ENCODE measurements around the gene RBFOX2. TPM values are rescaled to one million over a fixed set of nuclear protein-coding genes. Genes with fewer than 3 reads are reported as not detected.

RBFOX2 gene
- total and polyA plus RNA-seq, 2 of the 13 experiments (the other 11 are each of a cell fraction or from before 2014, with no cell fraction given): 37.3 to 40.4 TPM

DNA sequence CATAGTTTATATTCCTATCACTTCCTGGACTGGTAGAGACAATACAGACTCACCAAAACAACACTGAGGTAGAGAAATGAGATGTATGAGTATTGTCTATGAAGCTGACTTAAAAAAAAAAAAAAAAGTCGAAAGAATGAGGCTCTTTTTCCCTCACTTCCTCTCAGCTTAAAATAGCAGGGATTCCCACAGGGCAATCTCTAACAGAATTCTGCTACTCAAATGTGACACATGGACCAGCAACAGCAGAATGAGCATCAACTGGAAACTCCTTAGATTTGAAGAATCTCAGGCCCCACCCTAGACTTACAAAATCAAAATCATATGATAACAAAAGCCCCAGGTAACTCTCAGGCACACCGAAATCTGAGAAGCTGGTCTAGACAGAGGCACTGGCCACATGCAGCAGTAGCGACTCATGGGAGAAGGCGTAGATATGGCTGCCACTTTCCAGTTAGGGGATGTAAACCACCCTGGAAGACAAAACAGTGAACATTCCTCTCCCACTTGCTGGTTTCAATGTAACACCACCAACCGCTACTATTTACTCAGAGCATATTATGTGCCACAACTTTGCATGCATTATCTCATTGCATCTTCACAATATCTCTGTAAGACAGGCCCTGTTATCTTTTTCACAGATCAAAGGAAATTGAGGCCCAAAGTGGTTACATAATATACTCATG is 128.0 kb downstream of the RBFOX2 start:
- no peaks in the 10 kb centered on the region; a peak in 2 of 5 replicates for H3K36me3 ChIP-seq (replicated peaks in 1 of 2; ENCODE audit: control insufficient read depth in 1 of 2, insufficient read depth in 2 of 2, low read length in 2 of 2)
- H3K9me3 ChIP-seq (ENCODE audit: low read length): no peaks in the 10 kb centered on the region
- no peak overlapping the region for H3K4me2 ChIP-seq (ENCODE audit: low read depth, low read length)
- WGBS (ENCODE audit: low lambda C conversion rate): 87% methylated on average over 5 of the region's 5 CpGs
- H3K9ac ChIP-seq (ENCODE audit: insufficient read depth, low read depth, low read length): no peak overlapping the region
- intact Hi-C loops (cut with micrococcal nuclease; ENCODE audit: unreplicated experiment) (no loop called here), in situ Hi-C loops (cut with HindIII; ENCODE audit: extremely low pct_ligation_motif_present, low pct_unique_long_range_greater_than_20kb) (no loop called here)
- no peak overlapping the region for H3K4me3 ChIP-seq (replicated peaks in 1 of 3; ENCODE audit: insufficient read depth in 1 of 3, low read depth in 2 of 3, low read length in 3 of 3)
- H3K79me2 ChIP-seq (ENCODE audit: insufficient read depth, low read length): peaks cover 14% of the 10 kb centered on the region
- POLR2A ChIA-PET: no interaction called here
- H3K4me1 ChIP-seq (ENCODE audit: insufficient read depth, low read length): peaks cover 17% of the 10 kb centered on the region
- H4K20me1 ChIP-seq (ENCODE audit: insufficient read depth, low read length): no peaks in the 10 kb centered on the region
- DNase-seq (ENCODE audit: low spot score) (no peak), ATAC-seq (no peak), FAIRE-seq (no peak)
- no peak overlapping the region for H2AFZ ChIP-seq (ENCODE audit: low read length)
- no peaks in the 10 kb centered on the region for H3K27me3 ChIP-seq (ENCODE audit: control insufficient read depth in 1 of 2, insufficient read depth in 2 of 2, low read length in 2 of 2)
- CTCF ChIA-PET (ENCODE audit: low intra/inter-chr PET ratio, low total read pairs): no interaction called here
- TF ChIP-seq IKZF1 (IDR thresholded peaks at IDR 0.05) (no peak), ZNF577 (CRISPR knock-in tag; IDR thresholded peaks at IDR 0.05; ENCODE audit: borderline replicate concordance, low read depth) (no peak), SAP130 (CRISPR knock-in tag; IDR thresholded peaks at IDR 0.05; ENCODE audit: low read depth) (no peak), AGO1 (IDR thresholded peaks at IDR 0.05; ENCODE audit: low read depth, low read length, poor library complexity, severe bottlenecking) (no peak)
- TF ChIP-seq, protein P1, sequence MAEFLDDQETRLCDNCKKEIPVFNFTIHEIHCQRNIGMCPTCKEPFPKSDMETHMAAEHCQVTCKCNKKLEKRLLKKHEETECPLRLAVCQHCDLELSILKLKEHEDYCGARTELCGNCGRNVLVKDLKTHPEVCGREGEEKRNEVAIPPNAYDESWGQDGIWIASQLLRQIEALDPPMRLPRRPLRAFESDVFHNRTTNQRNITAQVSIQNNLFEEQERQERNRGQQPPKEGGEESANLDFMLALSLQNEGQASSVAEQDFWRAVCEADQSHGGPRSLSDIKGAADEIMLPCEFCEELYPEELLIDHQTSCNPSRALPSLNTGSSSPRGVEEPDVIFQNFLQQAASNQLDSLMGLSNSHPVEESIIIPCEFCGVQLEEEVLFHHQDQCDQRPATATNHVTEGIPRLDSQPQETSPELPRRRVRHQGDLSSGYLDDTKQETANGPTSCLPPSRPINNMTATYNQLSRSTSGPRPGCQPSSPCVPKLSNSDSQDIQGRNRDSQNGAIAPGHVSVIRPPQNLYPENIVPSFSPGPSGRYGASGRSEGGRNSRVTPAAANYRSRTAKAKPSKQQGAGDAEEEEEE (CRISPR knock-in tag; IDR thresholded peaks at IDR 0.05; ENCODE audit: borderline replicate concordance): no peak
- TF ChIP-seq, protein P2, sequence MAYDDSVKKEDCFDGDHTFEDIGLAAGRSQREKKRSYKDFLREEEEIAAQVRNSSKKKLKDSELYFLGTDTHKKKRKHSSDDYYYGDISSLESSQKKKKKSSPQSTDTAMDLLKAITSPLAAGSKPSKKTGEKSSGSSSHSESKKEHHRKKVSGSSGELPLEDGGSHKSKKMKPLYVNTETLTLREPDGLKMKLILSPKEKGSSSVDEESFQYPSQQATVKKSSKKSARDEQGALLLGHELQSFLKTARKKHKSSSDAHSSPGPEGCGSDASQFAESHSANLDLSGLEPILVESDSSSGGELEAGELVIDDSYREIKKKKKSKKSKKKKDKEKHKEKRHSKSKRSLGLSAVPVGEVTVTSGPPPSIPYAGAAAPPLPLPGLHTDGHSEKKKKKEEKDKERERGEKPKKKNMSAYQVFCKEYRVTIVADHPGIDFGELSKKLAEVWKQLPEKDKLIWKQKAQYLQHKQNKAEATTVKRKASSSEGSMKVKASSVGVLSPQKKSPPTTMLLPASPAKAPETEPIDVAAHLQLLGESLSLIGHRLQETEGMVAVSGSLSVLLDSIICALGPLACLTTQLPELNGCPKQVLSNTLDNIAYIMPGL (CRISPR knock-in tag; IDR thresholded peaks at IDR 0.05; ENCODE audit: borderline replicate concordance in 1 of 2, low read depth in 1 of 2): no peak
- TF ChIP-seq, protein P3, sequence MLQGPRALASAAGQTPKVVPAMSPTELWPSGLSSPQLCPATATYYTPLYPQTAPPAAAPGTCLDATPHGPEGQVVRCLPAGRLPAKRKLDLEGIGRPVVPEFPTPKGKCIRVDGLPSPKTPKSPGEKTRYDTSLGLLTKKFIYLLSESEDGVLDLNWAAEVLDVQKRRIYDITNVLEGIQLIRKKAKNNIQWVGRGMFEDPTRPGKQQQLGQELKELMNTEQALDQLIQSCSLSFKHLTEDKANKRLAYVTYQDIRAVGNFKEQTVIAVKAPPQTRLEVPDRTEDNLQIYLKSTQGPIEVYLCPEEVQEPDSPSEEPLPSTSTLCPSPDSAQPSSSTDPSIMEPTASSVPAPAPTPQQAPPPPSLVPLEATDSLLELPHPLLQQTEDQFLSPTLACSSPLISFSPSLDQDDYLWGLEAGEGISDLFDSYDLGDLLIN (CRISPR knock-in tag; IDR thresholded peaks at IDR 0.05; ENCODE audit: borderline replicate concordance): no peak
- BruUV-seq (replicated peaks): no TSS peak
- H3K27ac ChIP-seq (ENCODE audit: extremely low read length, insufficient read depth, low read length): no peak overlapping the region
